Measurements from ENCODE around the gene COPZ1. TPM values are rescaled to one million over a fixed set of nuclear protein-coding genes. Genes with fewer than 3 reads are reported as not detected.
A peak's percentile ranks its signal among the peaks of the same experiment; 100 is the strongest.

Gene COPZ1
- total and polyA plus RNA-seq, 9 of the 15 experiments (the other 6 are each of a cell fraction or from before 2014, with no cell fraction given) = 137 to 487 (median 233) TPM

DNA sequence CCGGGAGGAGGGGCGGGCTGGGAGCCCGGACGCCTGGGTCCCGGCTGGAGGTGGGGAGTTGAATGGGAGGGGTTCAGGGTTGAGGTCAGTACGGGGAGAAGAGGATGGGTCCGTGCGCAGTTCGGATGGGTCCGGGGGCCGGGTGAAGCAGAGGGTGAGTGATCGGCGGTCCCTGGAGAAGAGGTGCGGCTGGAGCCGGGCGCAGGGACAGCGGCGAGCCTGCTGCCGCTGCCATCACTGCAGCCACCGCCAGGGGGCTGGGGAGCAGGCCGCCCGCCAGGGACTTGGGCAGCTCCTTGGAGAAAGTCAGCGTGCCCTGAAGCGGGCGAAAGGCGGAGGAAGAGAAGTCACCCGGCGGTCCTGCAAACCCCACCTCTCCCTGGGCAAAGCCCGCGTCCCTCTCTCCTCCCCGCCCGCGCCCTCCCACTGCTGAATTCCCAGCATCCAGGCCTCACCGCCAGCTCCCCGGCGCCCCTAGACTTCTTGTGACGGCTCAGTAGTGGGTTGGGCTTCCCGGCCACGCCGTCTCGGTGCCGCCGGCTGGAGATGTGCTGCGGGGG lies 45.3 kb downstream of the COPZ1 start:
- Histone ChIP-seq H3K9me1 (ENCODE audit: control insufficient read depth, insufficient read depth, low read length) (no peaks in the 10 kb centered on the region), H3K79me2 (ENCODE audit: control insufficient read depth, insufficient read depth, low read length) (peaks cover 5% of the 10 kb centered on the region; the same call in 1 of the 3 replicates), H3K9ac (ENCODE audit: insufficient read depth in 1 of 2, low read depth in 2 of 2, low read length in 2 of 2) (peak overlapping the region; percentile 19 to 87; a peak in 3 of 4 replicates), H4K20me1 (replicated peaks; ENCODE audit: control insufficient read depth, insufficient read depth, low read length) (no peaks in the 10 kb centered on the region), H3K4me3 (peak overlapping the region; percentile 22; the same call in 1 of the 2 replicates), H3K36me3 (ENCODE audit: control insufficient read depth, insufficient read depth, low read length) (peaks cover 46% of the 10 kb centered on the region; the same call in 2 of the 3 replicates), H3K9me3 (replicated peaks; ENCODE audit: control insufficient read depth, insufficient read depth, low read depth, low read length) (no peaks in the 10 kb centered on the region), H3K27ac (ENCODE audit: extremely low read depth, low read depth, low read length) (peak overlapping the region; percentile 87; the same call in 1 of the 3 replicates), H3K4me2 (ENCODE audit: insufficient read depth, low read length) (peak overlapping the region; percentile 40), H2AFZ (ENCODE audit: low read depth, low read length) (peak overlapping the region; percentile 34; the same call in 1 of the 2 replicates), H3K4me1 (replicated peaks in 1 of 2; ENCODE audit: control insufficient read depth in 2 of 2, insufficient read depth in 2 of 2, low read length in 2 of 2) (peaks cover 49% of the 10 kb centered on the region in 2 experiments), H3K27me3 (ENCODE audit: control insufficient read depth in 2 of 2, insufficient read depth in 2 of 2, low read length in 2 of 2) (no peaks in the 10 kb centered on the region)
- intact Hi-C loops (cut with micrococcal nuclease) (loop anchor here (1.0 kb wide), 1 partner anchor 69 kb away; no protein-coding TSS in a partner anchor), in situ Hi-C loops (cut with MboI) (no loop called here)
- no peak for FAIRE-seq
- 15% methylated on average over 17 of the region's 44 CpGs for whole genome bisulfite sequencing (ENCODE audit: insufficient coverage, low coverage, missing lambda C conversion rate)
- POLR2A ChIA-PET = interaction anchor here (0.6 to 2.7 kb wide), 12 partner anchors 9 to 541 kb away, joined by 3 to 11 read pairs (median 4); partner anchors contain the start of genes CBX5 and HNRNPA1
- ATAC-seq = peak; percentile 86
- CTCF ChIA-PET (ENCODE audit: low intra/inter-chr PET ratio) = interaction anchor here (1.2 to 4.9 kb wide), 5 partner anchors 9 to 154 kb away, joined by 3 to 50 read pairs (median 8); no protein-coding TSS in a partner anchor
- peak; percentile 75 to 87 (median 81) for DNase-seq (ENCODE audit: extremely low read depth in 1 of 4, low spot score in 3 of 4)
- no TSS peak for BruUV-seq (replicated peaks)
- 0 out of 4 replicates have a peak, but pooled peaks of 1 of the 2 experiments have one; percentile 31 for TF ChIP-seq NRF1 (conservative IDR thresholded peaks at IDR 0.05 in 1 of 2, IDR thresholded peaks at IDR 0.05 in 1 of 2)
- no peak for TF ChIP-seq RFX7 (CRISPR knock-in tag; IDR thresholded peaks at IDR 0.05)
- TF ChIP-seq, protein P1, sequence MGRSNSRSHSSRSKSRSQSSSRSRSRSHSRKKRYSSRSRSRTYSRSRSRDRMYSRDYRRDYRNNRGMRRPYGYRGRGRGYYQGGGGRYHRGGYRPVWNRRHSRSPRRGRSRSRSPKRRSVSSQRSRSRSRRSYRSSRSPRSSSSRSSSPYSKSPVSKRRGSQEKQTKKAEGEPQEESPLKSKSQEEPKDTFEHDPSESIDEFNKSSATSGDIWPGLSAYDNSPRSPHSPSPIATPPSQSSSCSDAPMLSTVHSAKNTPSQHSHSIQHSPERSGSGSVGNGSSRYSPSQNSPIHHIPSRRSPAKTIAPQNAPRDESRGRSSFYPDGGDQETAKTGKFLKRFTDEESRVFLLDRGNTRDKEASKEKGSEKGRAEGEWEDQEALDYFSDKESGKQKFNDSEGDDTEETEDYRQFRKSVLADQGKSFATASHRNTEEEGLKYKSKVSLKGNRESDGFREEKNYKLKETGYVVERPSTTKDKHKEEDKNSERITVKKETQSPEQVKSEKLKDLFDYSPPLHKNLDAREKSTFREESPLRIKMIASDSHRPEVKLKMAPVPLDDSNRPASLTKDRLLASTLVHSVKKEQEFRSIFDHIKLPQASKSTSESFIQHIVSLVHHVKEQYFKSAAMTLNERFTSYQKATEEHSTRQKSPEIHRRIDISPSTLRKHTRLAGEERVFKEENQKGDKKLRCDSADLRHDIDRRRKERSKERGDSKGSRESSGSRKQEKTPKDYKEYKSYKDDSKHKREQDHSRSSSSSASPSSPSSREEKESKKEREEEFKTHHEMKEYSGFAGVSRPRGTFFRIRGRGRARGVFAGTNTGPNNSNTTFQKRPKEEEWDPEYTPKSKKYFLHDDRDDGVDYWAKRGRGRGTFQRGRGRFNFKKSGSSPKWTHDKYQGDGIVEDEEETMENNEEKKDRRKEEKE (IDR thresholded peaks at IDR 0.05; ENCODE audit: borderline replicate concordance in 1 of 2, control insufficient read depth in 1 of 2, low read depth in 2 of 2, low read length in 1 of 2) = 0 out of 4 replicates have a peak, but pooled peaks of 1 of the 2 experiments have one; percentile 28
- TF ChIP-seq SIRT6 (IDR thresholded peaks at IDR 0.05; ENCODE audit: low read depth, low read length) = no peak
- TF ChIP-seq MTA3 (IDR thresholded peaks at IDR 0.05; ENCODE audit: borderline replicate concordance) = peak; percentile 60; the same call in 1 of the 2 replicates
- TF ChIP-seq SMARCC2 (IDR thresholded peaks at IDR 0.05; ENCODE audit: low read depth) = no peak
- no peak for TF ChIP-seq SMARCE1 (IDR thresholded peaks at IDR 0.05)
- TF ChIP-seq HLTF (IDR thresholded peaks at IDR 0.05) = no peak
- TF ChIP-seq, protein P2, sequence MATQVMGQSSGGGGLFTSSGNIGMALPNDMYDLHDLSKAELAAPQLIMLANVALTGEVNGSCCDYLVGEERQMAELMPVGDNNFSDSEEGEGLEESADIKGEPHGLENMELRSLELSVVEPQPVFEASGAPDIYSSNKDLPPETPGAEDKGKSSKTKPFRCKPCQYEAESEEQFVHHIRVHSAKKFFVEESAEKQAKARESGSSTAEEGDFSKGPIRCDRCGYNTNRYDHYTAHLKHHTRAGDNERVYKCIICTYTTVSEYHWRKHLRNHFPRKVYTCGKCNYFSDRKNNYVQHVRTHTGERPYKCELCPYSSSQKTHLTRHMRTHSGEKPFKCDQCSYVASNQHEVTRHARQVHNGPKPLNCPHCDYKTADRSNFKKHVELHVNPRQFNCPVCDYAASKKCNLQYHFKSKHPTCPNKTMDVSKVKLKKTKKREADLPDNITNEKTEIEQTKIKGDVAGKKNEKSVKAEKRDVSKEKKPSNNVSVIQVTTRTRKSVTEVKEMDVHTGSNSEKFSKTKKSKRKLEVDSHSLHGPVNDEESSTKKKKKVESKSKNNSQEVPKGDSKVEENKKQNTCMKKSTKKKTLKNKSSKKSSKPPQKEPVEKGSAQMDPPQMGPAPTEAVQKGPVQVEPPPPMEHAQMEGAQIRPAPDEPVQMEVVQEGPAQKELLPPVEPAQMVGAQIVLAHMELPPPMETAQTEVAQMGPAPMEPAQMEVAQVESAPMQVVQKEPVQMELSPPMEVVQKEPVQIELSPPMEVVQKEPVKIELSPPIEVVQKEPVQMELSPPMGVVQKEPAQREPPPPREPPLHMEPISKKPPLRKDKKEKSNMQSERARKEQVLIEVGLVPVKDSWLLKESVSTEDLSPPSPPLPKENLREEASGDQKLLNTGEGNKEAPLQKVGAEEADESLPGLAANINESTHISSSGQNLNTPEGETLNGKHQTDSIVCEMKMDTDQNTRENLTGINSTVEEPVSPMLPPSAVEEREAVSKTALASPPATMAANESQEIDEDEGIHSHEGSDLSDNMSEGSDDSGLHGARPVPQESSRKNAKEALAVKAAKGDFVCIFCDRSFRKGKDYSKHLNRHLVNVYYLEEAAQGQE (IDR thresholded peaks at IDR 0.05; ENCODE audit: borderline replicate concordance) = peak; percentile 66
- TF ChIP-seq, protein P2 (CRISPR knock-in tag; IDR thresholded peaks at IDR 0.05; ENCODE audit: low read depth) = 0 out of 2 replicates have a peak, but pooled peaks have one; percentile 48
